HepG2 (cell line): ENCODE results near the gene SORD. TPM values are rescaled to one million over a fixed set of nuclear protein-coding genes. Genes with fewer than 3 reads are reported as not detected.

Source experiments
- FOXK1 ChIP-seq: sonication (generic); formaldehyde crosslinking; IDR thresholded peaks from 2 replicates; pipeline ENCODE4 v1.4.0; 2020; ENCODE audit warnings: low read depth, missing genetic modification reagents, borderline replicate concordance
- FOXO1 ChIP-seq: sonication (generic); formaldehyde crosslinking; IDR thresholded peaks from 2 replicates; pipeline ENCODE4 v1.4.0; 2020; ENCODE audit warnings: missing genetic modification reagents
- MBNL3 ChIP-seq: fragments of 250-450 bp; sonication (Bioruptor Pico); conservative IDR thresholded peaks from 2 replicates; pipeline ENCODE4 v1.8.0; 2022; ENCODE audit warnings: mild to moderate bottlenecking, inconsistent platforms
- SP1 ChIP-seq, 2 experiments: fragments of 450-650 bp in 1 of 2; sonication (generic) in 1 of 2; formaldehyde crosslinking in 1 of 2; IDR thresholded peaks; 2 replicates each; pipeline versions ENCODE4 v1.4.0 to v1.6.1; 2016 to 2020; ENCODE audit warnings: missing genetic modification reagents in 1 of 2
- TOPORS ChIP-seq: sonication (generic); formaldehyde crosslinking; IDR thresholded peaks from 2 replicates; pipeline ENCODE4 v1.8.0; 2023; ENCODE audit warnings: mild to moderate bottlenecking, missing genetic modification reagents
- ZNF446 ChIP-seq: sonication (generic); formaldehyde crosslinking; IDR thresholded peaks from 2 replicates; pipeline ENCODE4 v1.5.0; 2020; ENCODE audit warnings: mild to moderate bottlenecking, missing genetic modification reagents
- ZNF761 ChIP-seq: sonication (generic); formaldehyde crosslinking; conservative IDR thresholded peaks from 2 replicates; pipeline ENCODE4 v1.4.0; 2020; ENCODE audit warnings: mild to moderate bottlenecking, missing genetic modification reagents
- ZSCAN31 ChIP-seq: sonication (generic); formaldehyde crosslinking; IDR thresholded peaks from 2 replicates; pipeline ENCODE4 v1.5.0; 2020; ENCODE audit warnings: low read depth, mild to moderate bottlenecking, missing genetic modification reagents
- polyA plus RNA-seq, 8 experiments: library from polyadenylated mRNA; depleted of rRNA in 3 of 8; stranded (reverse) in 7 of 8; unstranded in 1 of 8; fragments of >200 nt; fragmentation: Illumina TruSeq in 4 of 8; extraction: Trizol in 4 of 8; gene quantifications; 2 replicates each; pipeline versions ENCODE4 v1.2.1 to v1.2.3, GENCODE V29; 2011 to 2016; ENCODE audit warnings: low read depth in 4 of 8, missing spikeins in 1 of 8, mixed read lengths in 1 of 8; ENCODE audit not compliant: insufficient read depth in 1 of 8
- total RNA-seq, 5 experiments: library from RNA; depleted of rRNA; stranded (reverse); fragments of >200 nt; fragmentation: Illumina TruSeq; extraction: Trizol; gene quantifications; 2 replicates each; pipeline ENCODE4 v1.2.3, GENCODE V29; 2016; ENCODE audit warnings: low read depth in 1 of 5
- TF ChIP-seq, protein P1 (sequence below): sonication (generic); formaldehyde crosslinking; IDR thresholded peaks from 2 replicates; pipeline ENCODE4 v1.4.0; 2020; ENCODE audit warnings: missing genetic modification reagents
- TF ChIP-seq, protein P2 (sequence below): sonication (generic); formaldehyde crosslinking; IDR thresholded peaks from 2 replicates; pipeline ENCODE4 v1.9.0; 2021; ENCODE audit warnings: missing genetic modification reagents, mild to moderate bottlenecking, borderline replicate concordance
- TF ChIP-seq, protein P3 (sequence below): IDR thresholded peaks from 2 replicates; pipeline ENCODE4 v1.6.1; 2016
- TF ChIP-seq, protein P4 (sequence below): sonication (generic); formaldehyde crosslinking; IDR thresholded peaks from 2 replicates; pipeline ENCODE4 v1.4.0; 2020; ENCODE audit warnings: missing genetic modification reagents
- TF ChIP-seq, protein P5 (sequence below): sonication (generic); formaldehyde crosslinking; IDR thresholded peaks from 2 replicates; pipeline ENCODE4 v1.4.0; 2020; ENCODE audit warnings: mild to moderate bottlenecking, missing genetic modification reagents
- TF ChIP-seq, protein P6 (sequence below): IDR thresholded peaks from 2 replicates; pipeline ENCODE4 v1.6.1; 2016; ENCODE audit warnings: missing genetic modification reagents, missing compliant biosample characterization

The SORD gene
- total and polyA plus RNA-seq, 2 of the 13 experiments (the other 11 are each of a cell fraction or from before 2014, with no cell fraction given), result 59.1 to 95.3 TPM

DNA sequence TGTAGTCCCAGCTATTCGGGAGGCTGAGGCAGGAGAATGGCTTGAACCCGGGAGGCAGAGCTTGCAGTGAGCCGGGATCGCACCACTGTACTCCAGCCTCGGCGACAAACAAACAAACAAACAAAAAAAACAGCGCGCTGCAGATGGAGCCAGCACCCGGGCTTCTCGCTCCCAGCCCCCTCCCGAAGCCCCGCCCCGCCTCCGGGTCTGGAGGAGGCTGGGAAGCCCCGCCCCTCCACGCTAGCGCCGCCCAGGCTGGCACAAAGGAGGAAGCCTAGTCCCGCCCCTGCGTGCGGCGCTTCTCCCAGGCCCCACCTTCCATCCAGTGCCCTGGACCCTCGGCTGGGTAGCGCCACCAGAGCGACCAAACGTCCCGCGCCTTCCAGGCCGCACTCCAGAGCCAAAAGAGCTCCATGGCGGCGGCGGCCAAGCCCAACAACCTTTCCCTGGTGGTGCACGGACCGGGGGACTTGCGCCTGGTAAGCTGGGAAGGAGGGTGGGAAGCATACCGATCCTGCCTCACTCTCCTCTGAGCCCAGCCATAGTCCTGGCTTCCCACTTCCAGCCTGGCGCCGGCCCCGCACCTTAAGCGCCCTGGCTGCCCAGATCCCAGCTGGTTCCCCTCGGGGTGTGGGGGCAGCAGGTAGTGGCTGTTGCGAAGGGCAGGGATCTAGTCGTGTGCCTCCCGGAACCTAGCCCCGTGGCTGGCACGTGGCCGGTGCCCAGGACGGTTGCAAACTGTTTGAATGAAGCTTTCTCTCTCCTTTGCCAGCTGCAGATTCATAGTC is at the start of gene SORD (continued):
- TF ChIP-seq, protein P1, sequence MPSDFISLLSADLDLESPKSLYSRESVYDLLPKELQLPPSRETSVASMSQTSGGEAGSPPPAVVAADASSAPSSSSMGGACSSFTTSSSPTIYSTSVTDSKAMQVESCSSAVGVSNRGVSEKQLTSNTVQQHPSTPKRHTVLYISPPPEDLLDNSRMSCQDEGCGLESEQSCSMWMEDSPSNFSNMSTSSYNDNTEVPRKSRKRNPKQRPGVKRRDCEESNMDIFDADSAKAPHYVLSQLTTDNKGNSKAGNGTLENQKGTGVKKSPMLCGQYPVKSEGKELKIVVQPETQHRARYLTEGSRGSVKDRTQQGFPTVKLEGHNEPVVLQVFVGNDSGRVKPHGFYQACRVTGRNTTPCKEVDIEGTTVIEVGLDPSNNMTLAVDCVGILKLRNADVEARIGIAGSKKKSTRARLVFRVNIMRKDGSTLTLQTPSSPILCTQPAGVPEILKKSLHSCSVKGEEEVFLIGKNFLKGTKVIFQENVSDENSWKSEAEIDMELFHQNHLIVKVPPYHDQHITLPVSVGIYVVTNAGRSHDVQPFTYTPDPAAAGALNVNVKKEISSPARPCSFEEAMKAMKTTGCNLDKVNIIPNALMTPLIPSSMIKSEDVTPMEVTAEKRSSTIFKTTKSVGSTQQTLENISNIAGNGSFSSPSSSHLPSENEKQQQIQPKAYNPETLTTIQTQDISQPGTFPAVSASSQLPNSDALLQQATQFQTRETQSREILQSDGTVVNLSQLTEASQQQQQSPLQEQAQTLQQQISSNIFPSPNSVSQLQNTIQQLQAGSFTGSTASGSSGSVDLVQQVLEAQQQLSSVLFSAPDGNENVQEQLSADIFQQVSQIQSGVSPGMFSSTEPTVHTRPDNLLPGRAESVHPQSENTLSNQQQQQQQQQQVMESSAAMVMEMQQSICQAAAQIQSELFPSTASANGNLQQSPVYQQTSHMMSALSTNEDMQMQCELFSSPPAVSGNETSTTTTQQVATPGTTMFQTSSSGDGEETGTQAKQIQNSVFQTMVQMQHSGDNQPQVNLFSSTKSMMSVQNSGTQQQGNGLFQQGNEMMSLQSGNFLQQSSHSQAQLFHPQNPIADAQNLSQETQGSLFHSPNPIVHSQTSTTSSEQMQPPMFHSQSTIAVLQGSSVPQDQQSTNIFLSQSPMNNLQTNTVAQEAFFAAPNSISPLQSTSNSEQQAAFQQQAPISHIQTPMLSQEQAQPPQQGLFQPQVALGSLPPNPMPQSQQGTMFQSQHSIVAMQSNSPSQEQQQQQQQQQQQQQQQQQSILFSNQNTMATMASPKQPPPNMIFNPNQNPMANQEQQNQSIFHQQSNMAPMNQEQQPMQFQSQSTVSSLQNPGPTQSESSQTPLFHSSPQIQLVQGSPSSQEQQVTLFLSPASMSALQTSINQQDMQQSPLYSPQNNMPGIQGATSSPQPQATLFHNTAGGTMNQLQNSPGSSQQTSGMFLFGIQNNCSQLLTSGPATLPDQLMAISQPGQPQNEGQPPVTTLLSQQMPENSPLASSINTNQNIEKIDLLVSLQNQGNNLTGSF, result no peak
- TF ChIP-seq ZSCAN31 (CRISPR knock-in tag) (peak; percentile 69), SP1 (IDR thresholded peaks at IDR 0.05) (no peak), SP1 (CRISPR knock-in tag; IDR thresholded peaks at IDR 0.05) (peak; percentile 55; the same call in 1 of the 2 replicates), FOXO1 (CRISPR knock-in tag) (no peak), TOPORS (CRISPR knock-in tag) (no peak), ZNF446 (CRISPR knock-in tag) (peak; percentile 10; the same call in 1 of the 2 replicates), FOXK1 (CRISPR knock-in tag) (no peak), ZNF761 (peak; percentile 75; the same call in 1 of the 2 replicates), MBNL3 (CRISPR knock-in tag) (no peak)
- TF ChIP-seq, protein P2, sequence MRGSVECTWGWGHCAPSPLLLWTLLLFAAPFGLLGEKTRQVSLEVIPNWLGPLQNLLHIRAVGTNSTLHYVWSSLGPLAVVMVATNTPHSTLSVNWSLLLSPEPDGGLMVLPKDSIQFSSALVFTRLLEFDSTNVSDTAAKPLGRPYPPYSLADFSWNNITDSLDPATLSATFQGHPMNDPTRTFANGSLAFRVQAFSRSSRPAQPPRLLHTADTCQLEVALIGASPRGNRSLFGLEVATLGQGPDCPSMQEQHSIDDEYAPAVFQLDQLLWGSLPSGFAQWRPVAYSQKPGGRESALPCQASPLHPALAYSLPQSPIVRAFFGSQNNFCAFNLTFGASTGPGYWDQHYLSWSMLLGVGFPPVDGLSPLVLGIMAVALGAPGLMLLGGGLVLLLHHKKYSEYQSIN, result no peak
- TF ChIP-seq, protein P3, sequence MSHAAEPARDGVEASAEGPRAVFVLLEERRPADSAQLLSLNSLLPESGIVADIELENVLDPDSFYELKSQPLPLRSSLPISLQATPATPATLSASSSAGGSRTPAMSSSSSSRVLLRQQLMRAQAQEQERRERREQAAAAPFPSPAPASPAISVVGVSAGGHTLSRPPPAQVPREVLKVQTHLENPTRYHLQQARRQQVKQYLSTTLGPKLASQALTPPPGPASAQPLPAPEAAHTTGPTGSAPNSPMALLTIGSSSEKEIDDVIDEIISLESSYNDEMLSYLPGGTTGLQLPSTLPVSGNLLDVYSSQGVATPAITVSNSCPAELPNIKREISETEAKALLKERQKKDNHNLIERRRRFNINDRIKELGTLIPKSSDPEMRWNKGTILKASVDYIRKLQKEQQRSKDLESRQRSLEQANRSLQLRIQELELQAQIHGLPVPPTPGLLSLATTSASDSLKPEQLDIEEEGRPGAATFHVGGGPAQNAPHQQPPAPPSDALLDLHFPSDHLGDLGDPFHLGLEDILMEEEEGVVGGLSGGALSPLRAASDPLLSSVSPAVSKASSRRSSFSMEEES (CRISPR knock-in tag), result 0 out of 2 replicates have a peak, but pooled peaks have one; percentile 11
- TF ChIP-seq, protein P4, sequence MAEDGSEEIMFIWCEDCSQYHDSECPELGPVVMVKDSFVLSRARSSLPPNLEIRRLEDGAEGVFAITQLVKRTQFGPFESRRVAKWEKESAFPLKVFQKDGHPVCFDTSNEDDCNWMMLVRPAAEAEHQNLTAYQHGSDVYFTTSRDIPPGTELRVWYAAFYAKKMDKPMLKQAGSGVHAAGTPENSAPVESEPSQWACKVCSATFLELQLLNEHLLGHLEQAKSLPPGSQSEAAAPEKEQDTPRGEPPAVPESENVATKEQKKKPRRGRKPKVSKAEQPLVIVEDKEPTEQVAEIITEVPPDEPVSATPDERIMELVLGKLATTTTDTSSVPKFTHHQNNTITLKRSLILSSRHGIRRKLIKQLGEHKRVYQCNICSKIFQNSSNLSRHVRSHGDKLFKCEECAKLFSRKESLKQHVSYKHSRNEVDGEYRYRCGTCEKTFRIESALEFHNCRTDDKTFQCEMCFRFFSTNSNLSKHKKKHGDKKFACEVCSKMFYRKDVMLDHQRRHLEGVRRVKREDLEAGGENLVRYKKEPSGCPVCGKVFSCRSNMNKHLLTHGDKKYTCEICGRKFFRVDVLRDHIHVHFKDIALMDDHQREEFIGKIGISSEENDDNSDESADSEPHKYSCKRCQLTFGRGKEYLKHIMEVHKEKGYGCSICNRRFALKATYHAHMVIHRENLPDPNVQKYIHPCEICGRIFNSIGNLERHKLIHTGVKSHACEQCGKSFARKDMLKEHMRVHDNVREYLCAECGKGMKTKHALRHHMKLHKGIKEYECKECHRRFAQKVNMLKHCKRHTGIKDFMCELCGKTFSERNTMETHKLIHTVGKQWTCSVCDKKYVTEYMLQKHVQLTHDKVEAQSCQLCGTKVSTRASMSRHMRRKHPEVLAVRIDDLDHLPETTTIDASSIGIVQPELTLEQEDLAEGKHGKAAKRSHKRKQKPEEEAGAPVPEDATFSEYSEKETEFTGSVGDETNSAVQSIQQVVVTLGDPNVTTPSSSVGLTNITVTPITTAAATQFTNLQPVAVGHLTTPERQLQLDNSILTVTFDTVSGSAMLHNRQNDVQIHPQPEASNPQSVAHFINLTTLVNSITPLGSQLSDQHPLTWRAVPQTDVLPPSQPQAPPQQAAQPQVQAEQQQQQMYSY (CRISPR knock-in tag), result no peak
- TF ChIP-seq, protein P5, sequence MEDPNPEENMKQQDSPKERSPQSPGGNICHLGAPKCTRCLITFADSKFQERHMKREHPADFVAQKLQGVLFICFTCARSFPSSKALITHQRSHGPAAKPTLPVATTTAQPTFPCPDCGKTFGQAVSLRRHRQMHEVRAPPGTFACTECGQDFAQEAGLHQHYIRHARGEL (CRISPR knock-in tag), result no peak
- TF ChIP-seq, protein P6, sequence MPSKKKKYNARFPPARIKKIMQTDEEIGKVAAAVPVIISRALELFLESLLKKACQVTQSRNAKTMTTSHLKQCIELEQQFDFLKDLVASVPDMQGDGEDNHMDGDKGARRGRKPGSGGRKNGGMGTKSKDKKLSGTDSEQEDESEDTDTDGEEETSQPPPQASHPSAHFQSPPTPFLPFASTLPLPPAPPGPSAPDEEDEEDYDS (CRISPR knock-in tag), result peak; percentile 95
